Adipose tissue (tissue), 3 donors: ENCODE measurements around the gene HOTAIR. TPM values are rescaled to one million over a fixed set of nuclear protein-coding genes. Genes with fewer than 3 reads are reported as not detected.

Experiments
- H3K27ac ChIP-seq: one replicate; pipeline ENCODE4 v1.5.1; 2013; ENCODE audit warnings: low read depth, low read length
- WGBS, 3 donors: extraction: QIAGEN DNeasy Blood & Tissue Kit; methylation state at CpG; one replicate each; pipeline ENCODE4 v1.1.7; 2013; 5-methylcytosine and 5-hydroxymethylcytosine counted together
- polyA plus RNA-seq, 3 donors: library from polyadenylated mRNA; stranded (reverse); fragments of 200-250 nt; gene quantifications; one replicate each; pipeline ENCODE4 v1.2.3, GENCODE V29; 2013
- donor health status: healthy with polysubstance abuse.
- donor health status: Bipolar disorder and iron deficiency.
- donor health status: healthy.

Gene HOTAIR
- polyA plus RNA-seq, result not detected

- 2 to 4% (median 3%) methylated on average over 52 to 63 of the region's 63 CpGs for WGBS, 3 donors
- H3K27ac ChIP-seq, result no peak within 1 kb of the TSS
These were observed at the start of gene HOTAIR for GRCh38 chr12:53974084-53975063. TSS of gene HOTAIR (minus strand) at chr12:53974954.

GRCh38 chr12:54024127-54024526 is 49.4 kb upstream of the HOTAIR start:
- H3K27ac ChIP-seq, result no peak overlapping the region
- 20 to 54% (median 44%) methylated on average over 17 of the region's 17 CpGs for WGBS, 3 donors

GRCh38 chr12:54022960-54023884 is 48.5 kb upstream of the HOTAIR start:
- no peak overlapping the region for H3K27ac ChIP-seq
- WGBS, 3 donors, result 40 to 56% (median 54%) methylated on average over 8 of the region's 8 CpGs

- 23 to 48% (median 43%) methylated on average over 16 of the region's 16 CpGs for WGBS, 3 donors
- H3K27ac ChIP-seq, result no peak overlapping the region
These were observed 46.8 kb upstream of the HOTAIR start for GRCh38 chr12:54021432-54022013.

- WGBS, 3 donors, result 40 to 63% (median 57%) methylated on average over 23 of the region's 23 CpGs
- no peak overlapping the region for H3K27ac ChIP-seq
These were observed 46.0 kb upstream of the HOTAIR start for GRCh38 chr12:54020591-54021405.

GRCh38 chr12:54019924-54020590 is 45.3 kb upstream of the HOTAIR start:
- WGBS, 3 donors, result 28 to 52% (median 42%) methylated on average over 10 of the region's 10 CpGs
- no peak overlapping the region for H3K27ac ChIP-seq

GRCh38 chr12:54019091-54019811 is 44.5 kb upstream of the HOTAIR start:
- H3K27ac ChIP-seq, result no peak overlapping the region
- WGBS, 3 donors, result 24 to 42% (median 32%) methylated on average over 42 to 43 of the region's 43 CpGs

- 21 to 30% (median 26%) methylated on average over 29 of the region's 29 CpGs for WGBS, 3 donors
- H3K27ac ChIP-seq, result no peak overlapping the region
These were observed 43.8 kb upstream of the HOTAIR start for GRCh38 chr12:54018468-54018984.

GRCh38 chr12:54017878-54018467 is 43.2 kb upstream of the HOTAIR start:
- WGBS, 3 donors, result 2 to 6% (median 5%) methylated on average over 33 to 34 of the region's 34 CpGs
- no peak overlapping the region for H3K27ac ChIP-seq

GRCh38 chr12:54017027-54017788 is 42.5 kb upstream of the HOTAIR start:
- no peak overlapping the region for H3K27ac ChIP-seq
- 3 to 8% (median 4%) methylated on average over 24 of the region's 24 CpGs for WGBS, 3 donors

- WGBS, 3 donors, result 5 to 6% (median 5%) methylated on average over 25 of the region's 25 CpGs
- no peak overlapping the region for H3K27ac ChIP-seq
These were observed 41.8 kb upstream of the HOTAIR start for GRCh38 chr12:54016478-54016964.

- 14 to 28% (median 23%) methylated on average over 3 of the region's 3 CpGs for WGBS, 3 donors
These were observed 41.3 kb upstream of the HOTAIR start for GRCh38 chr12:54016051-54016450.

GRCh38 chr12:54015018-54015931 is 40.5 kb upstream of the HOTAIR start:
- no peak overlapping the region for H3K27ac ChIP-seq

More at GRCh38 chr12:54016051-54016450, 41.3 kb upstream of the HOTAIR start:
- H3K27ac ChIP-seq, result no peak overlapping the region

GRCh38 chr12:54014377-54015017 is 39.7 kb upstream of the HOTAIR start:
- H3K27ac ChIP-seq, result no peak overlapping the region
- 5 to 19% (median 9%) methylated on average over 36 of the region's 36 CpGs for WGBS, 3 donors

More at GRCh38 chr12:54015018-54015931, 40.5 kb upstream of the HOTAIR start:
- WGBS, 3 donors, result 9 to 19% (median 18%) methylated on average over 23 of the region's 23 CpGs
